ENCODE measurements around the gene EPB41L2.

The EPB41L2 gene

GRCh38 chr6:130903007-130903406, 160.0 kb downstream of the EPB41L2 start:
- no peak for DNase-seq

GRCh38 chr6:130900913-130901312, 162.1 kb downstream of the EPB41L2 start:
- DNase-seq, result no peak

- no peak for DNase-seq
Measured at GRCh38 chr6:130896249-130896648, 166.8 kb downstream of the EPB41L2 start.

- DNase-seq, result no peak
Measured at GRCh38 chr6:130895516-130895915, 167.5 kb downstream of the EPB41L2 start.

GRCh38 chr6:130893766-130894165, 169.3 kb downstream of the EPB41L2 start:
- DNase-seq, result no peak

GRCh38 chr6:130893277-130893676, 169.8 kb downstream of the EPB41L2 start:
- no peak for DNase-seq

GRCh38 chr6:130890521-130890971, 172.5 kb downstream of the EPB41L2 start:
- DNase-seq, result no peak

- no peak for DNase-seq
Measured at GRCh38 chr6:130889423-130889822, 173.6 kb downstream of the EPB41L2 start.

GRCh38 chr6:130888246-130888645, 174.8 kb downstream of the EPB41L2 start:
- no peak for DNase-seq

GRCh38 chr6:130886966-130887365, 176.1 kb downstream of the EPB41L2 start:
- DNase-seq, result no peak

GRCh38 chr6:130885392-130886192, 177.5 kb downstream of the EPB41L2 start:
- DNase-seq, result peak; percentile 82

- DNase-seq, result no peak
Measured at GRCh38 chr6:130882370-130882769, 180.7 kb downstream of the EPB41L2 start.

- no peak for DNase-seq
Measured at GRCh38 chr6:130879826-130880225, 183.2 kb downstream of the EPB41L2 start.

- no peak for DNase-seq
Measured at GRCh38 chr6:130873746-130874145, 189.3 kb downstream of the EPB41L2 start.

GRCh38 chr6:130872250-130873095, 190.6 kb downstream of the EPB41L2 start:
- peak; percentile 66 for DNase-seq

GRCh38 chr6:130870179-130870880, 192.7 kb downstream of the EPB41L2 start:
- DNase-seq, result no peak

- DNase-seq, result no peak
Measured at GRCh38 chr6:130869681-130870080, 193.4 kb downstream of the EPB41L2 start.

- no peak for DNase-seq
Measured at GRCh38 chr6:130865793-130866192, 197.3 kb downstream of the EPB41L2 start.

GRCh38 chr6:130864344-130864743, 198.7 kb downstream of the EPB41L2 start:
- DNase-seq, result no peak

GRCh38 chr6:130863415-130864230, 199.4 kb downstream of the EPB41L2 start:
- DNase-seq, result no peak

GRCh38 chr6:130862370-130862769, 200.7 kb downstream of the EPB41L2 start:
- DNase-seq, result no peak

GRCh38 chr6:130859161-130859867, 203.7 kb downstream of the EPB41L2 start:
- DNase-seq, result no peak

Data from hematopoietic multipotent progenitor cell treated with erythropoietin and hydrocortisone succinate and interleukin-3 and kit ligand, for 8 days (in vitro differentiated cells).